Measurements from ENCODE around the gene SCPEP1.
"Not testable (repeated sequence)": the region's sequence is repeated elsewhere in the genome, so short reads cannot be mapped to it uniquely, and the experiment has no call there.

The SCPEP1 gene, protein sequence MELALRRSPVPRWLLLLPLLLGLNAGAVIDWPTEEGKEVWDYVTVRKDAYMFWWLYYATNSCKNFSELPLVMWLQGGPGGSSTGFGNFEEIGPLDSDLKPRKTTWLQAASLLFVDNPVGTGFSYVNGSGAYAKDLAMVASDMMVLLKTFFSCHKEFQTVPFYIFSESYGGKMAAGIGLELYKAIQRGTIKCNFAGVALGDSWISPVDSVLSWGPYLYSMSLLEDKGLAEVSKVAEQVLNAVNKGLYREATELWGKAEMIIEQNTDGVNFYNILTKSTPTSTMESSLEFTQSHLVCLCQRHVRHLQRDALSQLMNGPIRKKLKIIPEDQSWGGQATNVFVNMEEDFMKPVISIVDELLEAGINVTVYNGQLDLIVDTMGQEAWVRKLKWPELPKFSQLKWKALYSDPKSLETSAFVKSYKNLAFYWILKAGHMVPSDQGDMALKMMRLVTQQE

GRCh38 chr17:56977673-56978395, at the start of gene SCPEP1:
SCPEP1 (plus strand) TSS chr17:56978131; CDS start chr17:56978160, 29 bp downstream.
- no peak for FAIRE-seq

- FAIRE-seq = no peak
These were observed 49.3 kb upstream of the SCPEP1 start for GRCh38 chr17:56928586-56928985.

DNA sequence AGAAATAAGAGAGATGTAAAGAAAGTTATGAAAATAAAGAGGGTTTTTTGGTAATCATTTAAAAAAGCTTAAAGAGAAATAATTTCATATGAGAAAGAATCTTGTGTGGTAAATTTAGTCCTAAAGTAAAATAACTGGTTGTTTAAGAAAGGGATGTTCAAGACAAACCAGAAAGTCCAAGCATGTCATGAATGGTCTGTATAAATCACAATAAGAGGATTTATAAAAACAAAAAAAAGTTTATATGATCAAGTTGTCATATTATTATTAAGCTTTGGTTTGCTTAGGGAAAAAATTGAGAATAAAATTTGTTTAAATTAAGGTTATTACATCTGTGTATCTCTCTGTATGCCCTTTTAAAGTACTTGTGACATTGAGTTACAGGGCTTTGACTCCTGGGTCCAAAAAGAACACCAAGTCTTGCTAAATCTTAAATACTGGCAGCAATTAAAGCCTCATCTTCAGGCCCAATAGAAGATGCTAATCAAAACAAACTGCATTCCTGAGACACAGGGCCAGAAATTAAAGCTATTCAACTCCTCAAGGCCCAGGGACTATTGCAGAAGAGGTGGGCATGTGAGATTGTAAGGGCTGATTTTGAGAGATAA, 48.5 kb upstream of the SCPEP1 start:
- FAIRE-seq = no peak

DNA sequence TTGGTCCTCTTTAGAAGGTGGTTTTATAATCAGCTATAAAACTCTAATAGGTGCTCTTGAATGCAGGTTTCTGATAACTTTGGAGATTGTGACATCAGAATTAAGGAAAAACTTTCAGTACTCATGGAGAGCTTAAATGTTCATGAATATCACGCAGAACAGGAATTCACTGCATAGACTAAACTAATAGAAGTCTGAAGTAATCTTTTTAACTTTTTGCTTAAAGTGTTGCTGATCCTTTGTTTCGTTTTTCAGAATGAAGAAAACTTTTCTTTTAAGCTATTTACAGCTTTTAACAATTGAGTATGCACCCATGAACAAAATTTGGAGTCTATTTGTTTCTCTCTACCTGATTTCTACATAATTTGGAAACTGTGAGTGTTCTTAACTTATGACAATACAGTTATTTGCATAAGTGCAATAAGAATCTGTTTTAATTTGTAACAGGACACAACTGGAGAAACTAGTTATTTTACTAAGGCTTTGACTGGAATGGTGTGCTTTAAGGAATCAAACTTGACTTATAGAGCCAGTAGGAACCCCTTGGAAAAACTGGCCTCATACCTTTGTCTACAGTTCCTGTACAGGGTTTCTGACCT, 47.1 kb upstream of the SCPEP1 start:
- no peak for FAIRE-seq

GRCh38 chr17:56933151-56933745, 44.7 kb upstream of the SCPEP1 start:
- no peak for FAIRE-seq

- no peak for FAIRE-seq
These were observed 44.1 kb upstream of the SCPEP1 start for GRCh38 chr17:56933868-56934267.

DNA sequence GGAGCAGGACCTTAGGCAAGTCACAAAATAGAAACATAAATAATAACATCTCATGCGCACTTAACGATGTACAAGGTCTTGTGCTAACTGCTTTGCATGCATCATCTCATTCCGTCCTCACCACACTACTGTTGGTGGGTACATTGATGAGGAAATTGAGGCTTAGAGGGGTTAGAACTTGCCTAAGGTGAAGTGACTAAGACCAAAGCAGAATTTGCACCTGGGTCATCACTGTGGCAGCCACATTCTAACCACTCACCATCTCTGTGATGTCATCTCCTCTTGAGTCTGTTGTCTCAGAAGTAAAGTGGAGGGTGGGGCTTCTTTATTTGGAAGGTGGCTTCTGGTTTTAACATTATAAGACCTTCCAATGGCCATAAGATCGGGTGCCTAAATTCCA, 43.7 kb upstream of the SCPEP1 start:
- no peak for FAIRE-seq

GRCh38 chr17:56935461-56935860, 42.5 kb upstream of the SCPEP1 start:
- FAIRE-seq = no peak

- FAIRE-seq = no peak
These were observed 41.1 kb upstream of the SCPEP1 start for GRCh38 chr17:56936697-56937322.

- FAIRE-seq = no peak
These were observed 40.2 kb upstream of the SCPEP1 start for GRCh38 chr17:56937687-56938086.

DNA sequence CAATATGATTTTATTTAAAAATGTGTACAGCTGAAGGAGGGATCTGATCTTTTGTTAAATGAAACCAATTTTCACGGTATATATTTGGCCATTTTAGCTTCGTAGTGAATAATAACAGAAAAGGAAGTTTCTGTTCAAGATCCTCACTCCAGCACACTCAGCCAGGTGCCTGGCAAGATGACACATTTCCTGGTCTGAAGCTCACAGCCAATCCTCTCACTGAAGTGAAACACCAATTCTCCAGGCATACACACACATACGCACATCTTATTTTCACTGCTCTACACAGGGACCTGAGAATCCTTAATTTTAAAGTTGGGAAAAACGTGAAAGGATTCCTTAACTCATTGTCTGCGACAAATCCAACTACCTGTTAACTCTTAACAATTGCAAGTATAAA, 39.7 kb upstream of the SCPEP1 start:
- FAIRE-seq = not testable (repeated sequence)

GRCh38 chr17:56939869-56940484, 38.0 kb upstream of the SCPEP1 start:
- no peak for FAIRE-seq

DNA sequence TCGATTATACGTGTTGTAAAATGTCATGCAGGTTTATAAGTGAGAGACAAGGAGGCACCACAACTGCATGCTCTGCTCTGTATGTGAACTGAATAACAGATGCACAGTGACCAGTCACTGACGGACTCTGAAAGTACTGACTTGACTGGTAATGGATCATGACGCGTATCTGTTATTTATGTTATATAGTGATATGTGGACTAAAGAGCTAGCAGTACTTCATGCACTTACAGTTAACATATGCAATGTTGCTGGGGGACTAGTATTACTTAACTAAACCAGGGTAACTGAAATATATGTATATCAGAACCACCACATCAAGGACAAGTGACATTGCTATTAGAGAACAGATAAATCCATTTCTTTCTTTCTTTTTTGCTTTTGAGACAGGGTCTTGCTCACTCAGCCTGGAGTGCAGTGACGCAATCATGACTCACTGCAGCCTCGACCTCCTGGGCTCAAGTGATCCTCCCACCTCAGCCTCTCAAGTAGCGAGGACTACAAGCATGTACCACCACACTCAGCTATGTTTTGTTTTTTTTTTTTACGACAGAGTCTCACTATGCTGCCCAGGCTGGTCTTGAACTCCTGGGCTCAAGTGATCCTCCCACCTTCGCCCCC, 34.3 kb upstream of the SCPEP1 start:
- FAIRE-seq = no peak

GRCh38 chr17:56945938-56946505, 31.9 kb upstream of the SCPEP1 start:
- FAIRE-seq = no peak

DNA sequence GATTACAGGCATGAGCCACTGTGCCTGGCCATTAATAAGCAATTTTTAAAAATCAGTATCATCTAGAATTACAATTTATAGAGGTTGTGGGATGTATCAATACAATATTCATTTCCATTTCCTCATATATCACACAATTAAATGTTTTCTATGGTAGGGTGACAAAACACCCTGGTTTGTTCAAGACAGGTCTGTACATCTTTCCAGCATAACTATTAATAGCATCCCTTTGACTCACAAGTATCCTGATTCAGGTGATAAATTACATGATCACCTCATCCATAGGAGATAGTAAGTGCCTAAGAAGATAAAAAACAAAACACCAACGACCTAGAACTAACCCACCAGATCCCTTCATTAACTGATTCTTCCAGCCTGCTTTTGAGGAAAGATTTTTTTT, 30.2 kb upstream of the SCPEP1 start:
- no peak for FAIRE-seq

DNA sequence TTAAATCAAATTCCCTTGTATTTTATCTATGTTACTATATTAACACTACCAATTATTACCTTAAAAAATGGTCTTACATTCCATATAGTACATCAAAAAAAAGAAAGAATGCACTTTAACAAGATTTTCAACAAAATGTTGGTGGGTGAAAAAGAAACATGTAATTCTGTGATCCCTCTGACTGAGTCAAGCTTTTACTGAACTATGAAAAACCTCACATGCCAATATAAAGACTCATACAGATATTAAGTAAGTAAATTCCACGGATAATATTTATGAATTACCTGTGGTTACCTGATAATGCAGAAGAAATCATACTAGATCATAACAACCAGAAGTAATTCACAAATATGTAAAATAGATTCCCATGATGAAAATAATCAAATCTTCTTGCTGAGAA, 29.4 kb upstream of the SCPEP1 start:
- FAIRE-seq = no peak

GRCh38 chr17:56949595-56949994, 28.3 kb upstream of the SCPEP1 start:
- no peak for FAIRE-seq

DNA sequence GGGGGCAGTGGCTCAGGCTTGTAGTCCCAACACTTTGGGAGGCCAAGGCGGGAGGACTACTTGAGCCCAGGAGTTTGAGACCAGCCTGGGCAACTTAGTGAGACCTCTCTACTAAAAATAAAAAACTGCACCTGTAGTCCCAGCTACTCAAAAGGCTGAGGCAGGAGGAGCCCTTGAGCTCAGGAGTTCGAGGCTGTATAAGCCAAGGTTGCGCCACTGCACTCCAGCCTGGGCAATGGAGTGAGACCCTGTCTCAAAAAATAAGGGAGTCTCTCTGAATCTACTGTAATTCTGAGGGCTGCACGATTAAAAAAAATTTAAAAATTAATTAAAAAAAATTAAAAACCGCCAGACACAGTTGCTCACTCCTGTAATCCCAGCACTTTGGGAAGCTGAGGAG, 20.9 kb upstream of the SCPEP1 start:
- no peak for FAIRE-seq

- no peak for FAIRE-seq
These were observed 17.1 kb upstream of the SCPEP1 start, which contains the start of gene COIL for GRCh38 chr17:56960596-56961538. COIL (minus strand) TSS chr17:56961050; CDS start chr17:56961019, 31 bp downstream.

- not testable (repeated sequence) for FAIRE-seq
These were observed 12.7 kb upstream of the SCPEP1 start for GRCh38 chr17:56965241-56965640.
